GM12865 (cell line): Measurements from ENCODE around the gene CCDC87.

Source experiments
- DNase-seq: peaks from one replicate; pipeline ENCODE4 v3.0.0; 2010; ENCODE audit warnings: low read depth
- H3K4me3 ChIP-seq: 2 replicates; pipeline ENCODE4 v1.5.1; 2011; ENCODE audit warnings: mild to moderate bottlenecking, low read depth, low read length, control low read depth
- CTCF ChIP-seq: IDR thresholded peaks from 2 replicates; pipeline ENCODE4 v1.5.1; 2011; ENCODE audit warnings: low read length, control low read depth, low read depth, inconsistent platforms; ENCODE audit not compliant: insufficient read depth; ENCODE audit errors: missing control alignments

The CCDC87 gene

DNA sequence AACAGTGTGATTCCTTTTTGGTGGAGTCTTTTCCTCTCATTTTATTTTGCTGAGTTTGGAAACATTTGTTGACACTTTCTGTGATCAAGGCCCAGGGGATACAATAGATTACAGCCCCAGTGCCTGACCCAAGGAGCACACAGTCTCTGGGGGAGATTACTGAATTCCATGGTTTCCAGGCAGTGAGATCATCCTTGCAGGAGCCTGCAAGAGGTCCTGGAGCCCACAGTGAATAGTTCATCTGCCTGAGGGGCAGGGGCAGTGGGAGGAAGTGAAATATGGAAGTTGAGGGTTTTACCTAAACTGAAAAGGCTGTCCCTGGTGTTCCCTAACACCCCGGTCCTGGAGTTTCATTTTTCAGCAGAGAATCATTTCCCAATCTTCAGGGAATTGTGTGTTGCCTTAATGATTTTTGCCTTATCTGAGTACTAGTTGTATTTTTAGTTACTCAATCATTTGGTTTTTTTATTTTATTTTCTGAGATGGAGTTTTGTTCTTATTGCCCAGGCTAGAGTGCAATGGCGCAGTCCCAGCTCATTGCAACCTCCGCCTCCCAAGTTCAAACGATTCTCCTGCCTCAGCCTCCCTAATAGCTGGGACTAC, 7.9 kb upstream of the CCDC87 start:
- no peak for DNase-seq
- no peak for TF ChIP-seq CTCF
- no peak overlapping the region for H3K4me3 ChIP-seq

GRCh38 chr11:66600219-66600618, 7.4 kb upstream of the CCDC87 start:
- no peak for DNase-seq
- H3K4me3 ChIP-seq = no peak overlapping the region
- TF ChIP-seq CTCF = no peak

GRCh38 chr11:66598993-66599392, 6.1 kb upstream of the CCDC87 start:
- DNase-seq = no peak
- H3K4me3 ChIP-seq = no peak overlapping the region
- TF ChIP-seq CTCF = no peak

DNA sequence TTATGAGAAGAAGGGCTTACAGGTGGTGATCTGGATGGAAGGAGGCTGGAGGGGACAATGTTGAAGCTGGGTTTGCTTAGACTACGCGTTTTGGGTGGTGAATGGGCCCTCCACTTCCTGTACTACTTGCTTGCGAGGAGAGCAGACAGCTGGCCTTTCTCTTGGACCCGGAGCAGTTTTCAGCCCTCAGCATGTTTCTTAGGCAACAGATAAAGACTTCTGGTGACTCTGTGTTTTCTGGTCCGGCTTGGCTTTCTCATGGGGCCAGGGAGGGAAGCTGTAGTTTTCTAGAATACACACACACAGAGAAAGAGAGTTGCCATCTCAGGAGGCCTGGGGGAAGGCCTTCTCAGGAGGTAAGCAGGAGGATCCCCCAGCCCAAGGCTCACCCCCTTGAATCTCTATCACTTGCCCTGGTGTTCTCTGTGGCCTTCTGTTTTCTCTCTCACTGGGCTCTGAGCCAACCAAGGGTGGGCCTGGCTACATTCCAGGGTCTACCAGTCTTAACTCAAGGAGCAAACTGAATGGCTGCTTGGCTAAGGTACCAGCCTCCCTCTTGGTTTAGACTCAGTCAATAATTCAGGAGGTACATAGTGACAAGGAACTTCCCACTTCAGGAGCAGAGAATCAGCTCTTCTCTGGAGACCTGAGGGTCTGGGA, 2.5 kb upstream of the CCDC87 start:
- no peak for DNase-seq
- no peak overlapping the region for H3K4me3 ChIP-seq
- no peak for TF ChIP-seq CTCF

- TF ChIP-seq CTCF = no peak
- peak overlapping the region; percentile 78 for H3K4me3 ChIP-seq
Observed at GRCh38 chr11:66593650-66594049, 787 bp upstream of the CCDC87 start.

DNA sequence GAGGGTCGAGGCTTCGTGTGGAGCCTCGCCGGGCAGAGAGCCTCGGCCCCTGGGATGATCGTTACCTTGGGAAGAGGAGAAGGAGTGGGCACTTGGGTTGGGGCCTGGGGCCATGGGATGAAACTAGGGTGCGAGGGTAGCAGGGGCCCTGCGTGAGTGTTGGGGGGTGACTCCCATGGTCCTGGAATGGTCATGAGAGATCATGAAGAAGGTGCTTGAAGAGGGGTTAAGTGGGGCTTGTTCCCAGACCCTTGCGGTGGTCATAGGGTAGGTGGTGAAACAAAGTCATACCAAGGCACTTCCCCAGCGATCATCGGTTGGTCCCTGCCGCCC, 406 bp upstream of the CCDC87 start:
- no peak for TF ChIP-seq CTCF
- peak overlapping the region; percentile 78 for H3K4me3 ChIP-seq
- no peak for DNase-seq

More at GRCh38 chr11:66593650-66594049, 787 bp upstream of the CCDC87 start:
- no peak for DNase-seq

DNA sequence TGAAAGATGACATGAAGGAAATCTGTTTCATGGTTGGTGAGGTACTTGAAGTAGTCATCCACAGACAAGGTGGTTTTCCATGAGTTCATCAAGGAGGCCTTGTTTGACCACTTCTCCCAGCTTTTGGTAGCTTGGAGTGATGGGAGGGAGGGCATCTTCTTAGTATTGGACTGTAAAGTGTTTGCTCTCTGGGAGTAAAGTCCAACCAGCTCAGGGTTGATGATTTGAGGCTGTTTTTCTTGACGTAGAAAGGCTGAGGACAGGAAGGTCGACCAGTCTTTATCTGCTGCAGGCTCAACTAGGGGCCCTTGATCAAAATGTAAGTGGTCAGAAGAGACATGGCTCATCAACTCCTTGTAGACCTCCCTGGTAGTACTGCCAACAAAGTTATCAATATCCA, 1.7 kb downstream of the CCDC87 start:
- no peak overlapping the region for H3K4me3 ChIP-seq
- no peak for DNase-seq
- TF ChIP-seq CTCF = no peak
